ENCODE data around the gene FGF4. TPM values are rescaled to one million over a fixed set of nuclear protein-coding genes. Genes with fewer than 3 reads are reported as not detected.
A peak's percentile ranks its signal among the peaks of the same experiment; 100 is the strongest.

The FGF4 gene
- total RNA-seq, 1 donor from 2014 or later = not detected

DNA sequence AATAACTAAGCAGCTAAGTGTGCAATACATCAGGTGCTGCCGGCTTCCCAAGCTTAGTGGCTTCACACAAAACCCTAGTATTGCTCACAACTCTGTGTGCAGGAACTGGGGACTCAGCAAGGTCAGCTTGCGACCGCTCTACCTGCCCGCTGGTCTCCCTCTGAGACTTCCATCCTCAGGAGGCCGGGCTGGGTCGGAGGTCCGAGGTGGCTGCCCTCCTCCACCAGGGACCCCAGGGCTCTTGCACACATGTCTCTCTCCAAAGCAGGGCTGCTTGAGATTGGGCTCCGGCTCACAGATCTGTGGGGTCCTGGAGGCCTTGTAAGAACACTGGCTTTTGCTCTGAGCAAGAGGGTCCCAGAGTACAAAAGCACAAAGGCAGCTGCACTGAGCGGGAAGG, 45.9 kb downstream of the FGF4 start:
- H3K4me3 ChIP-seq (ENCODE audit: low read depth, low read length) = no peak overlapping the region
- TF ChIP-seq, protein P1, sequence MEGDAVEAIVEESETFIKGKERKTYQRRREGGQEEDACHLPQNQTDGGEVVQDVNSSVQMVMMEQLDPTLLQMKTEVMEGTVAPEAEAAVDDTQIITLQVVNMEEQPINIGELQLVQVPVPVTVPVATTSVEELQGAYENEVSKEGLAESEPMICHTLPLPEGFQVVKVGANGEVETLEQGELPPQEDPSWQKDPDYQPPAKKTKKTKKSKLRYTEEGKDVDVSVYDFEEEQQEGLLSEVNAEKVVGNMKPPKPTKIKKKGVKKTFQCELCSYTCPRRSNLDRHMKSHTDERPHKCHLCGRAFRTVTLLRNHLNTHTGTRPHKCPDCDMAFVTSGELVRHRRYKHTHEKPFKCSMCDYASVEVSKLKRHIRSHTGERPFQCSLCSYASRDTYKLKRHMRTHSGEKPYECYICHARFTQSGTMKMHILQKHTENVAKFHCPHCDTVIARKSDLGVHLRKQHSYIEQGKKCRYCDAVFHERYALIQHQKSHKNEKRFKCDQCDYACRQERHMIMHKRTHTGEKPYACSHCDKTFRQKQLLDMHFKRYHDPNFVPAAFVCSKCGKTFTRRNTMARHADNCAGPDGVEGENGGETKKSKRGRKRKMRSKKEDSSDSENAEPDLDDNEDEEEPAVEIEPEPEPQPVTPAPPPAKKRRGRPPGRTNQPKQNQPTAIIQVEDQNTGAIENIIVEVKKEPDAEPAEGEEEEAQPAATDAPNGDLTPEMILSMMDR (conservative IDR thresholded peaks at IDR 0.05; ENCODE audit: low read depth, low read length) = no peak
- DNase-seq (ENCODE audit: low read depth) = no peak

DNA sequence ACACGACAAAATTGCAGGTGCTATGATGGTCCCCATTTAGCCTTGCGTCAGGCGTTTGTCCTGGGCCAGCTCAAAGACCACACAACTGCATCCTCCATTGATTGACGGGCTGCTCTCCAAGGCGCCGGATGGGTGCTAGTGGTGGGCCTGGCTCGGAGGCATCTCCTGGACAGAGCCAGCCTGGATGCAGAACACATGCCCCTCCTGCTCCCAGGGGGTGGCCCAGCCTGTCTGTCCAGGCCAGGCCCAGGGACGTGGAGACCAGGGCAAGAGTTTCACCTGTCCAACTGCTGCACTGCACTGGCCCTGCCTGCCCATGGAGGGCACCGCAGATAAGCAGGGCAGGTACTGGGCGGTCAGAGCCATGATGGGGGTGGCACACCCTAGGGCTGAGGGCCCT, 47.9 kb downstream of the FGF4 start:
- TF ChIP-seq, protein P1 (conservative IDR thresholded peaks at IDR 0.05; ENCODE audit: low read depth, low read length) = no peak
- no peak for DNase-seq (ENCODE audit: low read depth)

DNA sequence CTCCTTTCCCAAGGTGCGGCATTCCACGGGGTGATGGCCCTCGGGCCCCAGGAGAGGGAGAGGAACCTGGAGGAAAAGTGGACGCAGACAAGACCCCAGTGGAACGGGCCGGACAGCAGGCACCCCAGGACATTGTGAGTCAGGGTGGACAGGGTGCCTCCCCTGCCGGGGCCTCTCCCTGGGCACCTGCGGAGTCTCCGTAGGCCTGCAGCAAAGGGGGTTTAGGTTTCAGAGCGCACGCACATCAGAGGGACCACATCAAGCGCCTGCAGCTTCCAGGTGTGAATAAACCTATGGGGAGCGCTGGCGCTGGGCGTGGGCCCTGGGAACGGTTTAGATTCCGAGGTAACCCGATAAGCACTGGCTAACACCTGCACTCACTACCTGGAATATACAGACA, 48.7 kb downstream of the FGF4 start:
- H3K4me3 ChIP-seq (ENCODE audit: low read depth, low read length) = no peak overlapping the region
- TF ChIP-seq, protein P1 (conservative IDR thresholded peaks at IDR 0.05; ENCODE audit: low read depth, low read length) = no peak
- no peak for DNase-seq (ENCODE audit: low read depth)

More for the DNA sequence above, 47.9 kb downstream of the FGF4 start:
- no peak overlapping the region for H3K4me3 ChIP-seq (ENCODE audit: low read depth, low read length)

DNA sequence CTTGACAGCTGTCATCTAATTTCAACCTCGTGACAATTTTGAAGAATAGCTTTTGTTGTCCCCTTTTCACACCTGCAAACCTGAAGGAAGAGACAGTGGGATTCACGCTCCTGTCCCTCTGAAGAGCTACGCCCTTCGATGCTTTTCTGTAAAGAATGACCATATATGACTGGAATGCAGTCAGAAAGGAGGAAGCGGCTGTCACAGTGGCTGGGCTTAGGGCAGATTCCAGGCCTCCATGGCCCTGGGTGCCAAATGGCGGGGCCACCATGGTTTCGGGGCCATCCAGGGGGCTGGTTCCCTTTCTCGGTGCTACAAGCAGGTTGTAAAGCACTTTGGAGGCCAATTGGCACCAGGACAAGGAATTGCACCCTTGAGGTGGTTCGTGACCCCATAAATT, 49.1 kb downstream of the FGF4 start:
- H3K4me3 ChIP-seq (ENCODE audit: low read depth, low read length) = no peak overlapping the region
- TF ChIP-seq, protein P1 (conservative IDR thresholded peaks at IDR 0.05; ENCODE audit: low read depth, low read length) = no peak
- no peak for DNase-seq (ENCODE audit: low read depth)

DNA sequence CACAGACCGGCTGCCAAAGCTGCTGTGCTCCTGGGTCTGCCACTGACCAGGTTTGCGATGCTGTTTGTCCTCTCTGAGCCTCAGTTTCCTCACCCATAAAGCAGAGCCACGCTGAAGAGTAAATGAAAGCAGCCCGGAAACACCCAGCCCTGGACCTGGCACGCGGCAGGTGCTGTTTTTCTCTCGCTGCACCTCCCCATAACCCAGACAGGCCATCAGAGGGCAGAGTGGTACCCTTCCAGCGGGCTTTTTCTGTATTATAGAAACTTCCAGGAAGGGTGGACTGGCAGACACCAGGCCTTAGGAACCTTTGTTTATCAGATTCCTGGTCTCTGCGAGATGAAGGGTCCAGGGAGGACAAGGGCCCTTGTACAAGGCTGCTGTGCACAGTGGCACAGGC, 53.4 kb downstream of the FGF4 start:
- no peak for DNase-seq (ENCODE audit: low read depth)
- no peak overlapping the region for H3K4me3 ChIP-seq (ENCODE audit: low read depth, low read length)

DNA sequence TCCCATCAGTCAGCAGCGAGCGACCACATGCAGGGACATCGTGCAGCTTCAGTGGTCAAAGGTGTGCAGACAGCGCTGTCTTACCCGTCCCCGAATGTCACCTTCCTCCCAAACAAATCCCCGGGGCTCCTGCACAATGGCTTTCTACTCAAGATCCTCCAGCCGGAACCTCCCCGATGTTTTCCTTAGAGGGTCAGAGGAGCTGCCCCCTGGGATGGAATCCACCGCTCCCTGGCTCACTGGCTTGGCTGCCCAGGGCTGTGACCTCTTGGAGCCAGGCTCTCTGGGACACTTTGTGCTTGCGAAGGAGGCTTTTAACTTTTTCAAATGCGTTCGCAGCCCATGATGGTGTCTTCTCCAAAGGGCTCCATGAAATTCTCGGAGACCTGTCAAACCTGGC, 54.0 kb downstream of the FGF4 start:
- DNase-seq (ENCODE audit: low read depth) = no peak
- TF ChIP-seq, protein P1 (conservative IDR thresholded peaks at IDR 0.05; ENCODE audit: low read depth, low read length) = no peak
- no peak overlapping the region for H3K4me3 ChIP-seq (ENCODE audit: low read depth, low read length)

More for the DNA sequence above, 53.4 kb downstream of the FGF4 start:
- TF ChIP-seq, protein P1 (conservative IDR thresholded peaks at IDR 0.05; ENCODE audit: low read depth, low read length) = peak; percentile 61

Other genes with a start within 250 kb of the FGF4 start
- gene CCND1, start 134.2 kb downstream of the FGF4 start, total RNA-seq = 345 and 533 TPM in 2 replicates
- 15.9 and 17.3 TPM in 2 replicates for gene LTO1, start 100.0 kb downstream of the FGF4 start, total RNA-seq
- not detected in 2 replicates for gene FGF19, start 71.3 kb downstream of the FGF4 start, total RNA-seq
- gene FGF3, start 44.1 kb upstream of the FGF4 start, total RNA-seq = not detected in 2 replicates

Measured in epithelial cell of proximal tubule (primary cell).